GM12874 (cell line): ENCODE measurements around the gene TMEM97.

ENCODE experiments used
- CTCF ChIP-seq: IDR thresholded peaks from 2 replicates; pipeline ENCODE4 v1.5.1; 2011; ENCODE audit warnings: low read depth, mild to moderate bottlenecking, control low read depth, low read length, moderate library complexity; ENCODE audit not compliant: insufficient read depth

Gene TMEM97

GRCh38 chr17:28363776-28364650, 45.0 kb downstream of the TMEM97 start:
- TF ChIP-seq CTCF: no peak

- no peak for TF ChIP-seq CTCF
Measured at GRCh38 chr17:28364665-28365363, 45.8 kb downstream of the TMEM97 start, which contains the start of gene SEBOX. Gene SEBOX (minus strand): TSS chr17:28365199. CDS start chr17:28365151, 48 bp downstream.

GRCh38 chr17:28365487-28365886, 46.5 kb downstream of the TMEM97 start:
- no peak for TF ChIP-seq CTCF

- no peak for TF ChIP-seq CTCF
Measured at GRCh38 chr17:28366605-28367004, 47.6 kb downstream of the TMEM97 start.

GRCh38 chr17:28367641-28368305, 48.8 kb downstream of the TMEM97 start:
- TF ChIP-seq CTCF: no peak

GRCh38 chr17:28368306-28368831, 49.4 kb downstream of the TMEM97 start:
- TF ChIP-seq CTCF: no peak
